ENCODE results near the gene LIN52.

- TF ChIP-seq CTCF (conservative IDR thresholded peaks at IDR 0.05) (no peak), ZFX (IDR thresholded peaks at IDR 0.05) (no peak)
Measured at GRCh38 chr14:74246542-74246941, 161.8 kb downstream of the LIN52 start.

Measured in C4-2B (cell line).